GM10266 (cell line): ENCODE measurements around the gene SNRPA1.

ENCODE experiments used
- DNase-seq: peaks from one replicate; pipeline ENCODE4 v3.0.0; 2012; ENCODE audit errors: extremely low spot score
- CTCF ChIP-seq: IDR thresholded peaks from 2 replicates; pipeline ENCODE4 v1.5.1; 2012; ENCODE audit warnings: mild to moderate bottlenecking, low read depth; ENCODE audit not compliant: control insufficient read depth, insufficient read depth; ENCODE audit errors: missing control alignments

SNRPA1 gene

GRCh38 chr15:101310161-101310480 is 15.1 kb upstream of the SNRPA1 start:
- no peak for TF ChIP-seq CTCF

GRCh38 chr15:101309436-101310160 is 14.6 kb upstream of the SNRPA1 start:
- DNase-seq, result no peak
- TF ChIP-seq CTCF, result no peak

More at GRCh38 chr15:101310161-101310480, 15.1 kb upstream of the SNRPA1 start:
- DNase-seq, result no peak

GRCh38 chr15:101308604-101309435 is 13.8 kb upstream of the SNRPA1 start:
- no peak for TF ChIP-seq CTCF

GRCh38 chr15:101307897-101308603 is 13.0 kb upstream of the SNRPA1 start:
- no peak for DNase-seq

More at GRCh38 chr15:101308604-101309435, 13.8 kb upstream of the SNRPA1 start:
- DNase-seq, result no peak

GRCh38 chr15:101307048-101307896 is 12.2 kb upstream of the SNRPA1 start:
- TF ChIP-seq CTCF, result no peak
- DNase-seq, result no peak

More at GRCh38 chr15:101307897-101308603, 13.0 kb upstream of the SNRPA1 start:
- no peak for TF ChIP-seq CTCF

- DNase-seq, result no peak
- TF ChIP-seq CTCF, result no peak
Observed at GRCh38 chr15:101306341-101307047, 11.4 kb upstream of the SNRPA1 start.
